H9 (cell line): Measurements from ENCODE around the gene DPYSL5. TPM values are rescaled to one million over a fixed set of nuclear protein-coding genes. Genes with fewer than 3 reads are reported as not detected.
A peak's percentile ranks its signal among the peaks of the same experiment; 100 is the strongest.

Source experiments
- DNase-seq: peaks from one replicate; pipeline ENCODE4 v3.0.0-alpha.2; 2017
- H2AFZ ChIP-seq: one replicate; pipeline ENCODE4 v1.6.1; 2013; ENCODE audit warnings: mild to moderate bottlenecking, low read length, control low read depth, moderate library complexity
- H2AK5ac ChIP-seq: 2 replicates; pipeline ENCODE4 v1.6.1; 2013; ENCODE audit warnings: low read length, control low read depth, mixed read lengths; ENCODE audit not compliant: insufficient read length
- H2BK120ac ChIP-seq: one replicate; pipeline ENCODE4 v1.6.1; 2013; ENCODE audit warnings: low read depth, mild to moderate bottlenecking, low read length, control low read depth, inconsistent platforms; ENCODE audit not compliant: poor library complexity, severe bottlenecking
- H2BK12ac ChIP-seq: 2 replicates; pipeline ENCODE4 v1.6.1; 2013; ENCODE audit warnings: low read length, control low read depth, mixed read lengths, low read depth; ENCODE audit not compliant: insufficient read length
- H2BK15ac ChIP-seq: 2 replicates; pipeline ENCODE4 v1.6.1; 2013; ENCODE audit warnings: low read depth, low read length, control low read depth
- H2BK20ac ChIP-seq: one replicate; pipeline ENCODE4 v1.6.1; 2013; ENCODE audit warnings: low read depth, mild to moderate bottlenecking, low read length, control low read depth, inconsistent platforms; ENCODE audit not compliant: poor library complexity, severe bottlenecking
- H2BK5ac ChIP-seq: 2 replicates; pipeline ENCODE4 v1.6.1; 2013; ENCODE audit warnings: low read length, control low read depth, mixed read lengths; ENCODE audit not compliant: insufficient read length
- H3K14ac ChIP-seq: 2 replicates; pipeline ENCODE4 v1.6.1; 2013; ENCODE audit warnings: low read length, control low read depth; ENCODE audit not compliant: insufficient read depth
- H3K18ac ChIP-seq: 2 replicates; pipeline ENCODE4 v1.6.1; 2013; ENCODE audit warnings: low read depth, mild to moderate bottlenecking, mixed read lengths, low read length, control low read depth; ENCODE audit not compliant: insufficient read length
- H3K23ac ChIP-seq: 2 replicates; pipeline ENCODE4 v1.6.1; 2013; ENCODE audit warnings: low read length, control low read depth, mixed read lengths, low read depth; ENCODE audit not compliant: insufficient read length
- H3K23me2 ChIP-seq: 2 replicates; pipeline ENCODE4 v1.6.1; 2013; ENCODE audit warnings: low read depth, mild to moderate bottlenecking, mixed read lengths, low read length, control low read depth; ENCODE audit not compliant: insufficient read length, poor library complexity, severe bottlenecking
- H3K27ac ChIP-seq: 2 replicates; pipeline ENCODE4 v1.5.1; 2013; ENCODE audit warnings: low read length, control low read depth, mixed read lengths, low read depth; ENCODE audit not compliant: insufficient read length
- H3K27me3 ChIP-seq: 2 replicates; pipeline ENCODE4 v1.6.1; 2013; ENCODE audit warnings: low read length, control low read depth, inconsistent platforms; ENCODE audit not compliant: insufficient read depth
- H3K4ac ChIP-seq: 2 replicates; pipeline ENCODE4 v1.6.1; 2013; ENCODE audit warnings: low read depth, mild to moderate bottlenecking, control low read depth, inconsistent platforms, low read length, moderate library complexity
- H3K4me1 ChIP-seq: 2 replicates; pipeline ENCODE4 v1.6.1; 2013; ENCODE audit warnings: low read length, control low read depth, inconsistent platforms; ENCODE audit not compliant: insufficient read depth
- H3K4me2 ChIP-seq: 2 replicates; pipeline ENCODE4 v1.6.1; 2013; ENCODE audit warnings: low read length, control low read depth, mixed read lengths; ENCODE audit not compliant: insufficient read length, insufficient read depth
- H3K56ac ChIP-seq: 2 replicates; pipeline ENCODE4 v1.6.1; 2013; ENCODE audit warnings: low read depth, mild to moderate bottlenecking, mixed read lengths, low read length, control low read depth; ENCODE audit not compliant: insufficient read length
- H3K79me1 ChIP-seq: 2 replicates; pipeline ENCODE4 v1.6.1; 2013; ENCODE audit warnings: low read depth, mild to moderate bottlenecking, moderate library complexity, low read length, control low read depth, inconsistent platforms; ENCODE audit not compliant: insufficient read depth, poor library complexity, severe bottlenecking
- H3K79me2 ChIP-seq: 2 replicates; pipeline ENCODE4 v1.6.1; 2013; ENCODE audit warnings: low read length, control low read depth, inconsistent platforms; ENCODE audit not compliant: insufficient read depth
- H3K9ac ChIP-seq: 2 replicates; pipeline ENCODE4 v1.6.1; 2013; ENCODE audit warnings: low read length, control low read depth, mixed read lengths; ENCODE audit not compliant: insufficient read length; ENCODE audit errors: extremely low read depth
- H3K9me3 ChIP-seq: one replicate; pipeline ENCODE4 v1.6.1; 2013; ENCODE audit warnings: low read depth, low read length, inconsistent platforms; ENCODE audit not compliant: control insufficient read depth
- H3T11ph ChIP-seq: one replicate; pipeline ENCODE4 v1.6.1; 2013; ENCODE audit warnings: mild to moderate bottlenecking, low read length, control low read depth, inconsistent platforms
- H4K20me1 ChIP-seq: one replicate; pipeline ENCODE4 v1.6.1; 2013; ENCODE audit not compliant: control insufficient read depth, insufficient read length, insufficient read depth
- H4K5ac ChIP-seq: 2 replicates; pipeline ENCODE4 v1.6.1; 2013; ENCODE audit warnings: low read depth, mild to moderate bottlenecking, mixed read lengths, low read length, control low read depth; ENCODE audit not compliant: insufficient read length
- H4K8ac ChIP-seq: replicated peaks from 2 replicates; pipeline ENCODE4 v1.6.1; 2013; ENCODE audit warnings: low read length, control low read depth, mixed read lengths, low read depth; ENCODE audit not compliant: insufficient read length
- H4K91ac ChIP-seq: 2 replicates; pipeline ENCODE4 v1.6.1; 2013; ENCODE audit warnings: low read depth, mild to moderate bottlenecking, moderate library complexity, mixed read lengths, low read length, control low read depth; ENCODE audit not compliant: insufficient read length
- H3K27ac Mint-ChIP-seq, 3 experiments: 2 replicates in 2 of 3; 3 replicates in 1 of 3; pipeline ENCODE4 v1.8.0; 2020 to 2021; ENCODE audit warnings: mixed read lengths in 3 of 3, mild to moderate bottlenecking in 1 of 3, moderate library complexity in 1 of 3
- H3K27me3 Mint-ChIP-seq: 2 replicates; pipeline ENCODE4 v1.8.0; 2021; ENCODE audit warnings: low read depth, mild to moderate bottlenecking, moderate library complexity, mixed read lengths
- H3K36me3 Mint-ChIP-seq, 3 experiments: 2 replicates in 2 of 3; 3 replicates in 1 of 3; pipeline ENCODE4 v1.8.0; 2020 to 2021; ENCODE audit warnings: low read depth in 3 of 3, mixed read lengths in 3 of 3; ENCODE audit not compliant: insufficient read depth in 1 of 3
- H3K4me1 Mint-ChIP-seq, 2 experiments: 2 replicates each; pipeline ENCODE4 v1.8.0; 2020; ENCODE audit warnings: mixed read lengths in 2 of 2
- H3K4me3 Mint-ChIP-seq, 2 experiments: 2 replicates in 1 of 2; 3 replicates in 1 of 2; pipeline ENCODE4 v1.8.0; 2020 to 2021; ENCODE audit warnings: mild to moderate bottlenecking in 2 of 2, mixed read lengths in 2 of 2, moderate library complexity in 1 of 2
- H3K9me3 Mint-ChIP-seq, 2 experiments: 2 replicates in 1 of 2; 3 replicates in 1 of 2; pipeline ENCODE4 v1.8.0; 2020; ENCODE audit warnings: mild to moderate bottlenecking in 2 of 2, mixed read lengths in 2 of 2, moderate library complexity in 1 of 2
- CTCF ChIP-seq: fragments of 200-600 bp; sonication (generic); conservative IDR thresholded peaks from 3 replicates; pipeline ENCODE4 v1.8.0; 2021; ENCODE audit warnings: antibody characterized with exemption, mild to moderate bottlenecking
- WGBS: extraction: QIAGEN DNeasy Blood & Tissue Kit; methylation state at CpG from one replicate; pipeline ENCODE4 v1.1.7; 2013; ENCODE audit warnings: missing lambda C conversion rate, low lambda C conversion rate, mixed read lengths; ENCODE audit not compliant: insufficient read length; ENCODE audit errors: extremely low coverage; 5-methylcytosine and 5-hydroxymethylcytosine counted together
- total RNA-seq: library from RNA; stranded (reverse); gene quantifications from 2 replicates; pipeline ENCODE4 v1.2.1, GENCODE V29; 2021

DPYSL5 gene
- total RNA-seq, 1 experiment from 2014 or later, result 6.4 TPM

GRCh38 chr2:26907416-26907815 lies 59.5 kb downstream of the DPYSL5 start:
- DNase-seq, result no peak
- no peak overlapping the region for H3K18ac ChIP-seq
- H2BK5ac ChIP-seq, result no peak overlapping the region
- H3K4me3 Mint-ChIP-seq, result no peak overlapping the region
- H3T11ph ChIP-seq, result no peak overlapping the region
- H2BK15ac ChIP-seq, result no peak overlapping the region
- H3K27me3 Mint-ChIP-seq, result peaks cover 15% of the 10 kb centered on the region
- no peaks in the 10 kb centered on the region for H3K79me1 ChIP-seq
- H4K8ac ChIP-seq, result no peak overlapping the region
- no peaks in the 10 kb centered on the region; a peak in 1 of 5 replicates for H3K9me3 Mint-ChIP-seq
- peak overlapping the region in 1 of 3 experiments; percentile 5; a peak in 1 of 7 replicates for H3K27ac Mint-ChIP-seq
- no peaks in the 10 kb centered on the region for H3K79me2 ChIP-seq
- H3K4me2 ChIP-seq, result no peak overlapping the region
- no peak overlapping the region for H3K4ac ChIP-seq
- H3K56ac ChIP-seq, result no peak overlapping the region
- no peaks in the 10 kb centered on the region for H3K27me3 ChIP-seq
- no peaks in the 10 kb centered on the region for H3K23me2 ChIP-seq
- H2BK12ac ChIP-seq, result no peak overlapping the region
- no peak overlapping the region for H2BK20ac ChIP-seq
- no CpG with 5 or more reads among the region's 7 CpGs for WGBS
- no peaks in the 10 kb centered on the region for H4K20me1 ChIP-seq
- H3K14ac ChIP-seq, result no peak overlapping the region
- H2BK120ac ChIP-seq, result no peak overlapping the region
- no peaks in the 10 kb centered on the region for H3K4me1 ChIP-seq
- H3K23ac ChIP-seq, result no peak overlapping the region
- H3K9me3 ChIP-seq, result no peaks in the 10 kb centered on the region
- peaks cover 0 to 14% (median 4%) of the 10 kb centered on the region in 3 experiments; a peak in 3 of 7 replicates for H3K36me3 Mint-ChIP-seq
- H2AK5ac ChIP-seq, result no peak overlapping the region
- H3K27ac ChIP-seq, result no peak overlapping the region
- H4K5ac ChIP-seq, result no peak overlapping the region
- no peak overlapping the region for H4K91ac ChIP-seq
- no peak for TF ChIP-seq CTCF
- no peak overlapping the region for H3K9ac ChIP-seq
- H2AFZ ChIP-seq, result no peak overlapping the region
- H3K4me1 Mint-ChIP-seq, result peaks cover 9 to 36% of the 10 kb centered on the region in 2 experiments
